ENCODE measurements around the gene DOCK10. TPM values are rescaled to one million over a fixed set of nuclear protein-coding genes. Genes with fewer than 3 reads are reported as not detected.
A peak's percentile ranks its signal among the peaks of the same experiment; 100 is the strongest.

DOCK10 gene
- total RNA-seq, 1 donor from 2014 or later: 1.1 TPM

DNA sequence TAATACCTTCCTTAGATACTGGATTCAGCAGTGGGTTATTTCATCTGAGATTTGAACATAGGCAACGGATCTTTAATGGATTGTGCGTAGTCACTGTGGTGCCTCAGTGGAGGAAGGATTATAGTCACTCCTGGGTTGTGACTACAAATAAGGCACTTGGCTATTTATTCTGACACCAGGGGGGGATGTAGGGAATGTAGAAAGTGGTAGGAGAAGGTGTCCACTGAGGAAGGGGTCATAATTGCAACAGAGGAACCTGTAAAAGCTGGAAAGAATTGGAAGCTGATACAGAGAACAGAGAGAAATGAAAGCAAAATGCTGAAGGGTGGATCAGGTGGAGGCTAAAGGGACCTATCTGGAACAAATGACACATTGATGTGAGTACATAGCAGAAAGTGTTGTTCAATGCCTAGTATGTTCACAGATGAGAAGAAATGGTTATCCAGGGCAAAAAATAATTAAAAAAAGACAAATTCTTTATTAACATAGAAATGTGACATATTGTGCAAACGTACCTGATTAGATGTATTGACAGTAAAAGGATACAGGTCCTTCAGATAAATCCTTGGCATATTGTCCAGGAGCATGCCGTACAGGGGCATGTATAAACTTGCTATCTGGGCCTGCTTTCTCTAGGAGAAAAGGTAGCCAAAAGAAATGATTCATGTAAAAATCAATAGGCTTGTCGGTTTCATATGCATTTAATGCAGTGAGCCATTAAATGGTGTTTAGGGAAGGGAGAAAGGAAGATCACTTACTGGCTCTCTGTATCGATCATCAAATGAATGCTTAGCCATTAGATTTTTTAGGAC lies 234.9 kb downstream of the DOCK10 start:
- TF ChIP-seq, protein P1, sequence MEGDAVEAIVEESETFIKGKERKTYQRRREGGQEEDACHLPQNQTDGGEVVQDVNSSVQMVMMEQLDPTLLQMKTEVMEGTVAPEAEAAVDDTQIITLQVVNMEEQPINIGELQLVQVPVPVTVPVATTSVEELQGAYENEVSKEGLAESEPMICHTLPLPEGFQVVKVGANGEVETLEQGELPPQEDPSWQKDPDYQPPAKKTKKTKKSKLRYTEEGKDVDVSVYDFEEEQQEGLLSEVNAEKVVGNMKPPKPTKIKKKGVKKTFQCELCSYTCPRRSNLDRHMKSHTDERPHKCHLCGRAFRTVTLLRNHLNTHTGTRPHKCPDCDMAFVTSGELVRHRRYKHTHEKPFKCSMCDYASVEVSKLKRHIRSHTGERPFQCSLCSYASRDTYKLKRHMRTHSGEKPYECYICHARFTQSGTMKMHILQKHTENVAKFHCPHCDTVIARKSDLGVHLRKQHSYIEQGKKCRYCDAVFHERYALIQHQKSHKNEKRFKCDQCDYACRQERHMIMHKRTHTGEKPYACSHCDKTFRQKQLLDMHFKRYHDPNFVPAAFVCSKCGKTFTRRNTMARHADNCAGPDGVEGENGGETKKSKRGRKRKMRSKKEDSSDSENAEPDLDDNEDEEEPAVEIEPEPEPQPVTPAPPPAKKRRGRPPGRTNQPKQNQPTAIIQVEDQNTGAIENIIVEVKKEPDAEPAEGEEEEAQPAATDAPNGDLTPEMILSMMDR (IDR thresholded peaks at IDR 0.05; ENCODE audit: insufficient read depth, low read length, severe bottlenecking): peak; percentile 10
- FAIRE-seq (no peak), DNase-seq (ENCODE audit: low read depth) (peak; percentile 93)
- Histone ChIP-seq H3K27me3 (ENCODE audit: control insufficient read depth, insufficient read depth, low read length) (no peaks in the 10 kb centered on the region), H3K4me3 (ENCODE audit: low read depth, low read length) (no peak overlapping the region), H3K36me3 (ENCODE audit: control insufficient read depth, insufficient read depth, low read length) (no peaks in the 10 kb centered on the region)

DNA sequence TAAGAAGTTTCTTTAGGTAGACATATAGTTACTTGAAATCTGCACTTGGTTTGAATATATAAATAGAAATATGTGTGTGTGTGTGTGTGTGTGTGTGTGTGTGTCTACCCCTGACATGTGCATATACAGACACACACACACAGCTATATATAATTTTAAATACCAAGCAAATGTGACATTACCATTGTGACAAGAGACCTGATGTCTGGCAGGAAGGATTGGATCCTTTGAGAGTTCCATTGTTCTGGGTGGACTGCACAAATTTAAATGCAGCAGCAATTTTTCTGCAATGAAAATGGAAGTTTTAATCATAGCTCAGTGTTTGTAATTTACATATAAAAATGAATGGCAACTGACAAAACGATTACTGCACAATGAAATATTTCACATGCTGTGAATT lies 238.3 kb downstream of the DOCK10 start:
- Histone ChIP-seq H3K4me3 (ENCODE audit: low read depth, low read length) (no peak overlapping the region), H3K36me3 (ENCODE audit: control insufficient read depth, insufficient read depth, low read length) (no peaks in the 10 kb centered on the region), H3K27me3 (ENCODE audit: control insufficient read depth, insufficient read depth, low read length) (no peaks in the 10 kb centered on the region)
- DNase-seq (ENCODE audit: low read depth): no peak
- TF ChIP-seq, protein P1 (IDR thresholded peaks at IDR 0.05; ENCODE audit: insufficient read depth, low read length, severe bottlenecking): no peak
- no peak for FAIRE-seq

DNA sequence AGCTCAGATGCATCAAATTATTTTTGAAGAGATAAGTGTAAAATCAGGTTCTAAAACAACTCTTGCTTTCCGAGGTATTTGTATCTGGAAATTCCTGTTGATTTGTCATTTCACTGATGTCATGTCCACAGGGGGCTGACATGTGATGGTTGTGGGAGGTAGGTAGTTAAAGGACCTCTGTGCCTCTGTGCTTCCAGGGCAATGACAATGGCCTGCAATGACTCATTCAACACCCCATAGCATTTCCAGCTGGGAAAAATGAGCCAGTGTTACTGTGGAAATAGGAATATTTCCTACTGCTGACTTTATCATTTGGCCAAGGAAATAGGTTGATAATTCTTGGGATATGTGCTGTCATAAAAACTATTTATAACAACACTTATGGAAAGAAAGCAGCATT lies 239.9 kb downstream of the DOCK10 start:
- H3K36me3 ChIP-seq (ENCODE audit: control insufficient read depth, insufficient read depth, low read length): no peaks in the 10 kb centered on the region
- DNase-seq (ENCODE audit: low read depth): peak; percentile 17
- FAIRE-seq: no peak

DNA sequence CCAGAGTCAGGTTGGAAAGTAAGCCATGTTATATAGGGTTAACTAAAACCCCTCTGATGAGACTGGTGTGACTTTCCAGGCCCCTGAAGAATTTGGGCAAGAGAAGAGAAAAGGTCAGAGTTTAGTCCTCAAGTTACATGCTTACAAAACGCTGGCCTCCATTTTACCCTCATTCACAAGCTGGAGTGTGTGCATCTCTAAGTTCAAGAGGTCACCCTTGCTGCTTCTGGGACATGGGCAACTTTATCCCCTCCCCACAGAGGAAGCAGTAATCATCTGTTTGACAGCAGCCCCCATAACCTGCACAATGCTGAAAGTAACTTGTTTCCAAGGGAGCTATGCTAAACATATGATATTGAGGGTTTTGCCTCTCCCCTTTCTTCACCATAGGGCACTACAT lies 240.9 kb downstream of the DOCK10 start:
- DNase-seq (ENCODE audit: low read depth): no peak
- Histone ChIP-seq H3K27me3 (ENCODE audit: control insufficient read depth, insufficient read depth, low read length) (no peaks in the 10 kb centered on the region), H3K4me3 (ENCODE audit: low read depth, low read length) (no peak overlapping the region), H3K36me3 (ENCODE audit: control insufficient read depth, insufficient read depth, low read length) (no peaks in the 10 kb centered on the region)
- no peak for FAIRE-seq
- TF ChIP-seq, protein P1 (IDR thresholded peaks at IDR 0.05; ENCODE audit: insufficient read depth, low read length, severe bottlenecking): no peak

More for the DNA sequence above, 239.9 kb downstream of the DOCK10 start:
- H3K4me3 ChIP-seq (ENCODE audit: low read depth, low read length): no peak overlapping the region
- H3K27me3 ChIP-seq (ENCODE audit: control insufficient read depth, insufficient read depth, low read length): no peaks in the 10 kb centered on the region
- TF ChIP-seq, protein P1 (IDR thresholded peaks at IDR 0.05; ENCODE audit: insufficient read depth, low read length, severe bottlenecking): no peak

DNA sequence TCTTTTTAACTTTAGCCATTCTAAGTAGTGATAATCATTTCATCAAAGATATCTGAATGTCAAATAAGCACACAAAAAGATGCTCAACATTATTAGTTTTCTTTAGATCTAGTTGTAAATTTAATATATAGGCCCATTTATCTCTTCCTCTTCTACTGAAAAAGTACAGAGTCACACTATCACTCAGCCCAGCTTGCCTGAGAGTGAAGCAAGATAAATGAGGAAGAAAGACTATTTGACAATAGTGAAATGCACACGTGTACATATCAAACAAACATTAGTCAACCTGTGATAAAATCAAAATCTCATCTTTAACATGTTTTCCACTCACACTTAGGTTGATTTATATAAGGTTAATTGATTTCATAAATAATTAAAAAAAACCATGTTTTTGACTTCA lies 242.6 kb downstream of the DOCK10 start:
- Histone ChIP-seq H3K36me3 (ENCODE audit: control insufficient read depth, insufficient read depth, low read length) (no peaks in the 10 kb centered on the region), H3K27me3 (ENCODE audit: control insufficient read depth, insufficient read depth, low read length) (no peaks in the 10 kb centered on the region), H3K4me3 (ENCODE audit: low read depth, low read length) (no peak overlapping the region)
- no peak for DNase-seq (ENCODE audit: low read depth)
- FAIRE-seq: no peak
- TF ChIP-seq, protein P1 (IDR thresholded peaks at IDR 0.05; ENCODE audit: insufficient read depth, low read length, severe bottlenecking): no peak

DNA sequence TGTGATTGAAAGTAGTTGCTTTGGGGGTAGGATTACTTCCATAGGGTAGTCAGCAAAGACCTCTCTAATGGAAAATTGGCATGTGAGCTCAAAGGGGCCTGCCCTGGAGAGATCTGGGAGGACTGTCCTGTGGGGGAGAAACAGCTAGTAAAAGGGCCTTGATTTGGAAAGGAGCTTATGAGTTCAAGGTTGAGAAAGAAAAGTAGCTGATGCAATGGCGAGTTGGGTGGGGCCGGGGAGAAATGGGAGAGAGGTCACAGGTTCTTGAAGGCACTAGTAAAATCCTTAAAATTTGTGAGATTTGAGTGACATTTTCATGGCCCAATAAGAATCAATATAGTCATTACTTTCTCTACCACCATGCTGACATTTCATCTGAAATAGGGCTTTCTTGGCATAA lies 244.1 kb downstream of the DOCK10 start:
- no peak for FAIRE-seq
- H3K27me3 ChIP-seq (ENCODE audit: control insufficient read depth, insufficient read depth, low read length): no peaks in the 10 kb centered on the region

More for the DNA sequence above, 244.1 kb downstream of the DOCK10 start:
- no peak overlapping the region for H3K4me3 ChIP-seq (ENCODE audit: low read depth, low read length)
- H3K36me3 ChIP-seq (ENCODE audit: control insufficient read depth, insufficient read depth, low read length): no peaks in the 10 kb centered on the region
- TF ChIP-seq, protein P1 (IDR thresholded peaks at IDR 0.05; ENCODE audit: insufficient read depth, low read length, severe bottlenecking): no peak
- no peak for DNase-seq (ENCODE audit: low read depth)

Data from bronchial epithelial cell (primary cell).